GM10847 (cell line): ENCODE measurements around the gene AP3S1.

ENCODE experiments used
- POLR2A ChIP-seq: IDR thresholded peaks from 2 replicates; pipeline ENCODE4 v1.6.1; 2011; ENCODE audit not compliant: insufficient read length; ENCODE audit errors: extremely low read depth

The AP3S1 gene

GRCh38 chr5:115948091-115948534 lies 106.4 kb downstream of the AP3S1 start:
- no peak for TF ChIP-seq POLR2A

DNA sequence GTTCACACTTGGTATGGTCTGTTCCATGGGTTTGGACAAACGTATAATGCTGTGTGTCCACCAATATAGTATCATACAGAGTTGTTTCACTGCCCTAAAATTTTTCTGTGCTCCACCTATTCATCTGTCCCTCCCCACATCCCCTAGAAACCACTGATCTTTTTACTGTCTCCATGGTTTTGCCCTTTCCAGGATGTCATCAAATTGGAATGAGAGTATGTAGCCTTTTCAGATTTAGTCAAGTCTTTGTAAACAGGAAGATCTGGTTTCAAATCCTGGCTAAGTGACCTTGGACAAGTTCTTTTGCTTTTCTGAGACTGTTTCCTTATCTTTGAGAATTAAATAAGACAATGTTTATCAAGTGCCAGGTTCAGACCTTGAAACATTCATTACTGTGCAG lies 107.4 kb downstream of the AP3S1 start:
- TF ChIP-seq POLR2A = no peak

DNA sequence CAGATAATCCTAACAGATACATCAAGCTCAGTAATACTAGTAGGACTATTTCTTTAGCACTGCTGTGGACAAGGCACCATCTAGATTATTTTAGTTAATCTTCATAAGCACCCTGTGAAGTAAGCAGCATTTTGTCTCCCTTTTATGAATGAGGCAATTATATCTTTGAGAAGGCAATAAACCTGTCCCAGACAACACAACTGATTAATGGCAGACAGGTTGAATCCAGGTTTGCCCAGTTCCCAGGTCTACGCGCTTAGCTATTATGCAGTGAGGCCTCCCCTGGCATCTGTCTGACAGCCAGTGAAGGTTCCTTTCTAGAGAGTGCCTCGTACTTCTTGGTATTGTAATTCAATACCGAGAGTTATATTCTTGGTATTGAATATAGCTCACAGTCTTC lies 110.9 kb downstream of the AP3S1 start:
- no peak for TF ChIP-seq POLR2A

GRCh38 chr5:115954144-115954543 lies 112.4 kb downstream of the AP3S1 start:
- no peak for TF ChIP-seq POLR2A

GRCh38 chr5:115956957-115957356 lies 115.2 kb downstream of the AP3S1 start:
- no peak for TF ChIP-seq POLR2A

- no peak for TF ChIP-seq POLR2A
Measured at GRCh38 chr5:115961381-115962238, 119.9 kb downstream of the AP3S1 start.

GRCh38 chr5:115962239-115962564 lies 120.5 kb downstream of the AP3S1 start, which contains the start of gene LVRN:
TSS of gene LVRN (plus strand) at chr5:115962475. CDS start at chr5:115962618, 143 bp downstream.
- TF ChIP-seq POLR2A = no peak

- TF ChIP-seq POLR2A = no peak
Measured at GRCh38 chr5:115962565-115963402, 121.0 kb downstream of the AP3S1 start.

- TF ChIP-seq POLR2A = no peak
Measured at GRCh38 chr5:115963566-115963965, 121.8 kb downstream of the AP3S1 start.
